HG03469 (cell line): ENCODE measurements around the gene TPRG1L.

Source experiments
- ATAC-seq: cut with Tn5 transposase; IDR thresholded peaks from one replicate; pipeline ENCODE4 v1.9.1; 2021; ENCODE audit warnings: mild to moderate bottlenecking, moderate library complexity, moderate number of reproducible peaks; ENCODE audit not compliant: unreplicated experiment

Gene TPRG1L

GRCh38 chr1:3641816-3642215 is 17.0 kb downstream of the TPRG1L start:
- ATAC-seq = no peak

GRCh38 chr1:3642919-3643675 is 18.3 kb downstream of the TPRG1L start:
- ATAC-seq = no peak

- ATAC-seq = no peak
These were observed 19.5 kb downstream of the TPRG1L start for GRCh38 chr1:3644273-3644672.

- ATAC-seq = no peak
These were observed 20.4 kb downstream of the TPRG1L start for GRCh38 chr1:3645247-3645646.

- no peak for ATAC-seq
These were observed 21.0 kb downstream of the TPRG1L start for GRCh38 chr1:3645666-3646355.

- ATAC-seq = no peak
These were observed 21.8 kb downstream of the TPRG1L start for GRCh38 chr1:3646596-3646995.

GRCh38 chr1:3649342-3650247 is 24.8 kb downstream of the TPRG1L start, which contains the start of gene WRAP73:
TSS of gene WRAP73 (minus strand) at chr1:3650103. CDS start at chr1:3649999, 104 bp downstream.
- peak; percentile 73 for ATAC-seq

- no peak for ATAC-seq
These were observed 25.6 kb downstream of the TPRG1L start for GRCh38 chr1:3650248-3651025.

GRCh38 chr1:3651026-3651929 is 26.5 kb downstream of the TPRG1L start:
- ATAC-seq = no peak

- ATAC-seq = no peak
These were observed 27.2 kb downstream of the TPRG1L start, which contains the start of gene TP73 for GRCh38 chr1:3651930-3652547. TSS of gene TP73 (plus strand) at chr1:3652516. CDS start at chr1:3682366, 29,850 bp downstream.

- ATAC-seq = no peak
These were observed 27.9 kb downstream of the TPRG1L start for GRCh38 chr1:3652548-3653285.

GRCh38 chr1:3653286-3653618 is 28.4 kb downstream of the TPRG1L start:
- ATAC-seq = no peak

GRCh38 chr1:3654549-3655281 is 29.9 kb downstream of the TPRG1L start:
- ATAC-seq = no peak

GRCh38 chr1:3656450-3657095 is 31.8 kb downstream of the TPRG1L start:
- ATAC-seq = peak; percentile 46

- peak; percentile 3 for ATAC-seq
These were observed 32.3 kb downstream of the TPRG1L start for GRCh38 chr1:3657096-3657475.

- ATAC-seq = no peak
These were observed 32.9 kb downstream of the TPRG1L start for GRCh38 chr1:3657578-3658230.

- ATAC-seq = no peak
These were observed 33.4 kb downstream of the TPRG1L start for GRCh38 chr1:3658231-3658615.
